Mesendoderm (in vitro differentiated cells): ENCODE measurements around the gene FGF12.

Experiments
- DNase-seq: peaks from one replicate; pipeline ENCODE4 v3.0.0; 2013
- H2AK5ac ChIP-seq: 2 replicates; pipeline ENCODE4 v1.6.1; 2013; ENCODE audit warnings: low read length, inconsistent platforms
- H2BK120ac ChIP-seq: 2 replicates; pipeline ENCODE4 v1.6.1; 2013; ENCODE audit warnings: low read depth, mild to moderate bottlenecking, low read length, moderate library complexity, mixed read lengths
- H2BK15ac ChIP-seq: replicated peaks from 2 replicates; pipeline ENCODE4 v1.6.1; 2013; ENCODE audit warnings: low read depth, mild to moderate bottlenecking, moderate library complexity
- H2BK5ac ChIP-seq: 2 replicates; pipeline ENCODE4 v1.6.1; 2013; ENCODE audit warnings: low read length, inconsistent platforms
- H3K18ac ChIP-seq: 2 replicates; pipeline ENCODE4 v1.6.1; 2013; ENCODE audit warnings: mild to moderate bottlenecking, low read length, mixed read lengths
- H3K23ac ChIP-seq: one replicate; pipeline ENCODE4 v1.6.1; 2013; ENCODE audit warnings: low read length
- H3K27ac ChIP-seq: 2 replicates; pipeline ENCODE4 v1.5.1; 2013; ENCODE audit warnings: low read depth, mild to moderate bottlenecking, inconsistent platforms, low read length, moderate library complexity
- H3K27me3 ChIP-seq: 2 replicates; pipeline ENCODE4 v1.6.1; 2013; ENCODE audit warnings: low read length, control low read depth, mild to moderate bottlenecking, inconsistent platforms; ENCODE audit not compliant: insufficient read depth, poor library complexity
- H3K36me3 ChIP-seq: 2 replicates; pipeline ENCODE4 v1.6.1; 2013; ENCODE audit warnings: low read length, inconsistent platforms; ENCODE audit not compliant: control insufficient read depth, insufficient read depth
- H3K4ac ChIP-seq: one replicate; pipeline ENCODE4 v1.6.1; 2013; ENCODE audit warnings: low read depth, mild to moderate bottlenecking, low read length, moderate library complexity
- H3K4me1 ChIP-seq: 2 replicates; pipeline ENCODE4 v1.6.1; 2013; ENCODE audit warnings: low read depth, low read length, inconsistent platforms; ENCODE audit not compliant: control insufficient read depth
- H3K4me2 ChIP-seq: 2 replicates; pipeline ENCODE4 v1.6.1; 2013; ENCODE audit warnings: low read length
- H3K4me3 ChIP-seq: 2 replicates; pipeline ENCODE4 v1.5.1; 2013; ENCODE audit warnings: mild to moderate bottlenecking, low read length
- H3K56ac ChIP-seq: one replicate; pipeline ENCODE4 v1.6.1; 2013; ENCODE audit warnings: low read length
- H3K79me1 ChIP-seq: 2 replicates; pipeline ENCODE4 v1.6.1; 2013; ENCODE audit warnings: low read length, inconsistent platforms
- H3K79me2 ChIP-seq: 2 replicates; pipeline ENCODE4 v1.6.1; 2013; ENCODE audit warnings: mild to moderate bottlenecking, low read length; ENCODE audit not compliant: control insufficient read depth, insufficient read depth
- H3K9ac ChIP-seq: 2 replicates; pipeline ENCODE4 v1.6.1; 2013; ENCODE audit warnings: low read length, inconsistent platforms
- H4K5ac ChIP-seq: one replicate; pipeline ENCODE4 v1.6.1; 2013; ENCODE audit warnings: low read length
- H4K8ac ChIP-seq: one replicate; pipeline ENCODE4 v1.6.1; 2013; ENCODE audit warnings: low read depth, mild to moderate bottlenecking, control low read depth, low read length, moderate library complexity
- WGBS: extraction: QIAGEN DNeasy Blood & Tissue Kit; methylation state at CpG from one replicate; pipeline ENCODE4 v1.1.7; 2013; ENCODE audit warnings: low lambda C conversion rate, missing lambda C conversion rate; ENCODE audit not compliant: insufficient coverage; ENCODE audit errors: extremely low coverage; 5-methylcytosine and 5-hydroxymethylcytosine counted together

The FGF12 gene

DNA sequence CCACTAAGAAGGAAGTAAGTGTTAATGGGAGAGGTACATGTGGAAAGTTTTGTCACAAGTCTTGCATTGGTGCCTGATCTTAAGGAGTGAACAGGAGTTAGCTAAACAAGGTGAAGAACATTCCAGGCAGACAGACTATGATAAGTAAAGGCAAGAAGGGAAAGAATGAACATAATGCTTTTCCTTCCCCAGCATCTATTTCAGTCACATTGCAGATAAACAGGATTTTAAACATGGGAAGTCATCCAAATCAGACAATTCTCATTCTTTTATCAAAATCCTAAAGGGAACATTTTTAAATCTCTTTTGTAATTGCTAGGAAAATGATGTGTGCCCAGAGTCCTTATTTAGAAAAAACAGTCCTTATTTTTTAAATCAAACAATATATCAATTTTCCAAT lies 424.6 kb downstream of the FGF12 start:
- Histone ChIP-seq H3K56ac (no peak overlapping the region), H4K8ac (no peak overlapping the region), H2AK5ac (no peak overlapping the region), H3K4me2 (no peak overlapping the region), H3K27me3 (no peaks in the 10 kb centered on the region), H2BK15ac (no peak overlapping the region), H3K4ac (no peak overlapping the region), H3K36me3 (no peaks in the 10 kb centered on the region), H4K5ac (no peak overlapping the region), H3K79me1 (no peaks in the 10 kb centered on the region), H3K9ac (no peak overlapping the region), H3K23ac (no peak overlapping the region), H2BK120ac (no peak overlapping the region), H2BK5ac (no peak overlapping the region), H3K27ac (no peak overlapping the region), H3K79me2 (no peaks in the 10 kb centered on the region), H3K4me3 (no peak overlapping the region), H3K4me1 (no peaks in the 10 kb centered on the region), H3K18ac (no peak overlapping the region)
- DNase-seq: no peak

DNA sequence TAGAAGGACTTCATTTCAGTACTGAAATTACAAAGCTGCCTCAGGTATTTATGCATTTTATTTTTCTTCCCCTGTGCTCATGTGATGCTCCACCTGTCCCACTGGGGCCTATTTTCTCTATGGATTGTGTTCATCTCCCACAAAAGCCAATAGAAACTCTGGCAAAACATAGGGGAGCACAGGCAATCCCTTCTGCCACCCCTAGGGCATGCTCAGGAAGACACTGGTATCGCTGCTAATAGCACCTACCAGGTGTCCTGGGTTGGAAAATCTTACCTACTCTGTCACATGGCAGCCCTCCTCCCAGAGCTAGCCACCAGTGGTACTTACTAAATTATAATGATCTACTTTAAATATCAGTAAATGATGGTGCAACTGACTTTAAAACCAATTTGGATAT lies 427.4 kb downstream of the FGF12 start:
- no peak overlapping the region for H2BK5ac ChIP-seq
- H3K56ac ChIP-seq: no peak overlapping the region
- H3K36me3 ChIP-seq: no peaks in the 10 kb centered on the region
- no CpG with 5 or more reads among the region's 1 CpG for WGBS
- H4K5ac ChIP-seq: no peak overlapping the region
- no peak overlapping the region for H3K4me3 ChIP-seq
- H3K4me1 ChIP-seq: no peaks in the 10 kb centered on the region
- no peak overlapping the region for H3K23ac ChIP-seq
- H3K27ac ChIP-seq: no peak overlapping the region
- H3K4ac ChIP-seq: no peak overlapping the region
- no peak overlapping the region for H2BK120ac ChIP-seq
- H2BK15ac ChIP-seq: no peak overlapping the region
- DNase-seq: peak; percentile 4
- no peaks in the 10 kb centered on the region for H3K27me3 ChIP-seq
- no peak overlapping the region for H2AK5ac ChIP-seq
- H3K79me1 ChIP-seq: no peaks in the 10 kb centered on the region
- H4K8ac ChIP-seq: no peak overlapping the region
- H3K9ac ChIP-seq: no peak overlapping the region
- H3K4me2 ChIP-seq: no peak overlapping the region
- H3K18ac ChIP-seq: no peak overlapping the region
- H3K79me2 ChIP-seq: no peaks in the 10 kb centered on the region

DNA sequence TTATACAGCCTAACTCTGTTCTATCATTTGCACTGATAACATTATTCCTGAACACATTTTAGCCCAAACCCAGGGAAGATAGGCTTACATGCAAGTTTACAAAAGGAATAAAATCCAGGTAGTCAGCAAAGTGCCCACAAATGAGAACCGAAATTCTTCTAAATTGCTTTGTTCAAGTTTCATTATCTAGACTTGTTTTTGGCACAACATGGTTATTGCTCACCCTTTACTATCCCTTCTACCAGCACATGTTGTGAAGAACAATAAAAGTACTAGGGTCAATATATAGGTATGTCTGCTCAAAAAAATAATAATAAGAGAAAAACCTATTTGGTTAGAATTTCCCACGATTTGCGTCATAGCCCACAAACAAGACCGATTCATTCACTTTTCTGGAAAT lies 430.5 kb downstream of the FGF12 start:
- no peaks in the 10 kb centered on the region for H3K79me1 ChIP-seq
- H2BK15ac ChIP-seq: no peak overlapping the region
- no peak overlapping the region for H3K56ac ChIP-seq
- H2AK5ac ChIP-seq: no peak overlapping the region
- no peak overlapping the region for H2BK5ac ChIP-seq
- H3K9ac ChIP-seq: no peak overlapping the region
- no peaks in the 10 kb centered on the region for H3K4me1 ChIP-seq
- no peak overlapping the region for H3K18ac ChIP-seq
- H2BK120ac ChIP-seq: no peak overlapping the region
- no CpG with 5 or more reads among the region's 4 CpGs for WGBS
- H3K23ac ChIP-seq: no peak overlapping the region
- no peak overlapping the region for H4K8ac ChIP-seq
- H3K27ac ChIP-seq: no peak overlapping the region
- H4K5ac ChIP-seq: no peak overlapping the region
- no peak overlapping the region for H3K4me3 ChIP-seq
- DNase-seq: no peak
- no peaks in the 10 kb centered on the region for H3K79me2 ChIP-seq
- no peak overlapping the region for H3K4ac ChIP-seq
- H3K4me2 ChIP-seq: no peak overlapping the region
- H3K36me3 ChIP-seq: no peaks in the 10 kb centered on the region
- no peaks in the 10 kb centered on the region for H3K27me3 ChIP-seq

DNA sequence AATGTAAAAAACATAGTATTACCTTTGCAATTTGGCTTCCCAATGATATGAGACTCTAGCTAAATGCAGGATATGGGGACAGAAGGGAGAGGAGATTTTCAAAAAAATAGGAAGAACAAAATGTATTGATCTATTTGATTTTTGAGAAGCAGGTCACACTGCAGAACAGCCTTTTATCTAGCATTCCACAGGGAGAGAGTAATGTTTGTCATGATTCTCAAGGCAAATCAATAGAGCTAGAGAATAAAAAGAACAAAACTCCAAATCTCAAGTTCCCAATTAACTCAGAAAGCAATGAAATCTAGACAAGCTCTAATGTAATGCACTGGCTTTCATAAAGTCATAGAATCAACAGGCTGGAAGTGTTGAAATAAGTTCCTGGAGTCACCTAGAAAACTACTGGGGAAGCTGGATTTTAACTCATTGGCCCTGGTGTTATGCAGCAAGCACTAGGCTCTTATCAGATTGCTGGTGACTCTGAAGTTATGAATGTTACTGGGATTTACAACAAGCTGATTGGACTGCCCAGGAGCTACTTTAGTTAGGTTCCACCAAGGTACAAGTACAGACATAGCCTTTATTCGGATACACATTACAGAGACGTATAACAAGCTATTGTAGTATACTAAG lies 442.8 kb downstream of the FGF12 start:
- H3K27me3 ChIP-seq: no peaks in the 10 kb centered on the region
- no CpG with 5 or more reads among the region's 2 CpGs for WGBS
- H2BK15ac ChIP-seq: no peak overlapping the region
- H3K4me3 ChIP-seq: no peak overlapping the region
- H4K5ac ChIP-seq: no peak overlapping the region
- no peaks in the 10 kb centered on the region for H3K36me3 ChIP-seq
- no peaks in the 10 kb centered on the region for H3K79me2 ChIP-seq
- H2AK5ac ChIP-seq: no peak overlapping the region
- H2BK5ac ChIP-seq: no peak overlapping the region
- no peak overlapping the region for H4K8ac ChIP-seq
- H3K4me1 ChIP-seq: no peaks in the 10 kb centered on the region
- no peaks in the 10 kb centered on the region for H3K79me1 ChIP-seq
- no peak overlapping the region for H3K23ac ChIP-seq
- no peak overlapping the region for H3K9ac ChIP-seq
- no peak overlapping the region for H2BK120ac ChIP-seq
- no peak overlapping the region for H3K27ac ChIP-seq
- no peak overlapping the region for H3K18ac ChIP-seq
- no peak overlapping the region for H3K56ac ChIP-seq
- DNase-seq: peak; percentile 44
- no peak overlapping the region for H3K4me2 ChIP-seq
- no peak overlapping the region for H3K4ac ChIP-seq

- Histone ChIP-seq H4K8ac (no peak overlapping the region), H4K5ac (no peak overlapping the region), H2BK5ac (no peak overlapping the region), H3K79me2 (no peaks in the 10 kb centered on the region), H2AK5ac (no peak overlapping the region), H3K36me3 (no peaks in the 10 kb centered on the region), H3K9ac (no peak overlapping the region), H3K4ac (no peak overlapping the region), H3K18ac (no peak overlapping the region), H2BK15ac (no peak overlapping the region), H3K79me1 (no peaks in the 10 kb centered on the region), H3K23ac (no peak overlapping the region), H3K4me2 (no peak overlapping the region), H3K27ac (no peak overlapping the region), H3K27me3 (no peaks in the 10 kb centered on the region), H3K4me1 (no peaks in the 10 kb centered on the region), H3K4me3 (no peak overlapping the region), H2BK120ac (no peak overlapping the region), H3K56ac (no peak overlapping the region)
- no peak for DNase-seq
- WGBS: no CpG with 5 or more reads among the region's 6 CpGs
These were observed 446.0 kb downstream of the FGF12 start for GRCh38 chr3:192281207-192281880.

DNA sequence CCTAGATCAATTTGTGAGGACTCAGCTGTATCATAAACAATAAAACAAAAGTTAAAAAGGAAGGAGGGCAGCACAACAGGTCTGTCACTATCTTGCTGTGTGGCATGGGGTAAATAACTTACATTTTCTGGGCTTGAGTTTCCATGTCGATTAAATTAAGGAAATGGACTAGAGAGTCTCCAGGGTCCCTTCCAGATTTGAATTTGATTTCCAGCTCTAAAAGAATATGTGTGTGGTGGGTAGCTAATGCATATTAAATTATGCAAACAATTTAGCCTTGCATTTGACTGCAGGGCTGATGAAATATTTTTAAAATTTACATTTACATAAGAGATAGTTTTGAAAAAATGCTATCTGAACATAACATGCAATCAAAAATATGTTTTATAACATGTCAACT lies 447.7 kb downstream of the FGF12 start:
- Histone ChIP-seq H3K56ac (no peak overlapping the region), H4K8ac (no peak overlapping the region), H3K4me1 (no peaks in the 10 kb centered on the region), H2BK15ac (no peak overlapping the region), H3K4ac (no peak overlapping the region), H3K23ac (no peak overlapping the region), H3K79me1 (no peaks in the 10 kb centered on the region), H4K5ac (no peak overlapping the region), H3K4me2 (no peak overlapping the region), H3K18ac (no peak overlapping the region), H2AK5ac (no peak overlapping the region), H3K4me3 (no peak overlapping the region), H3K9ac (no peak overlapping the region), H3K36me3 (no peaks in the 10 kb centered on the region), H3K27me3 (no peaks in the 10 kb centered on the region), H3K79me2 (no peaks in the 10 kb centered on the region), H3K27ac (no peak overlapping the region), H2BK5ac (no peak overlapping the region), H2BK120ac (no peak overlapping the region)
- no CpG with 5 or more reads among the region's 1 CpG for WGBS
- DNase-seq: no peak
